Endothelial cell of umbilical vein (primary cell): ENCODE results near the gene CBLB. TPM values are rescaled to one million over a fixed set of nuclear protein-coding genes. Genes with fewer than 3 reads are reported as not detected.

Experiments used
- BruUV-seq: library from RNA; stranded (reverse); fragments of 400-500 nt; replicated peaks from 2 replicates; lab custom pipeline; 2021; lab: Mats Ljungman, UMichigan
- CTCF ChIA-PET: fragments of 300-600, 350-600 bp; sonication (Branson Sonifier 250); formaldehyde crosslinking; loops from one replicate; lab custom pipeline; 2021; ENCODE audit warnings: antibody characterized with exemption, inconsistent platforms; lab: Charles Lee
- POLR2A ChIA-PET: fragments of 300-600, 350-600 bp; sonication (Branson Sonifier 250); formaldehyde crosslinking; loops from one replicate; lab custom pipeline; 2021; ENCODE audit warnings: antibody characterized with exemption, inconsistent platforms; lab: Charles Lee
- DNase-seq: peaks from one replicate; pipeline ENCODE4 v3.0.0-alpha.2; 2011; ENCODE audit warnings: low read depth, low spot score
- FAIRE-seq: peaks from 2 replicates; lab custom pipeline; 2011; peaks lifted over from hg19 to GRCh38; lab: Jason Lieb, UNC
- H2AFZ ChIP-seq: 2 replicates; pipeline ENCODE4 v1.6.0; 2012; ENCODE audit warnings: low read depth, low read length, control low read depth, inconsistent platforms
- H3K27ac ChIP-seq: 2 replicates; pipeline ENCODE4 v1.5.1; 2011; ENCODE audit warnings: low read depth, mild to moderate bottlenecking, control low read depth, low read length, moderate library complexity; ENCODE audit not compliant: insufficient read depth
- H3K27me3 ChIP-seq, 2 experiments: 2 replicates each; pipeline versions ENCODE4 v1.6.0 to v1.6.1; 2011; ENCODE audit warnings: low read length in 2 of 2, mixed read lengths in 1 of 2; ENCODE audit not compliant: control insufficient read depth in 2 of 2, insufficient read depth in 2 of 2
- H3K36me3 ChIP-seq, 2 experiments: 2 replicates in 1 of 2; 3 replicates in 1 of 2; pipeline ENCODE4 v1.5.1; 2011; ENCODE audit warnings: low read length in 2 of 2, mild to moderate bottlenecking in 1 of 2, moderate library complexity in 1 of 2; ENCODE audit not compliant: control insufficient read depth in 2 of 2, insufficient read depth in 2 of 2; ENCODE audit errors: extremely low read depth in 1 of 2
- H3K4me1 ChIP-seq: 3 replicates; pipeline ENCODE4 v1.5.1; 2011; ENCODE audit warnings: mild to moderate bottlenecking, low read length; ENCODE audit not compliant: control insufficient read depth, insufficient read depth; ENCODE audit errors: extremely low read depth
- H3K4me2 ChIP-seq: 2 replicates; pipeline ENCODE4 v1.6.1; 2011; ENCODE audit warnings: low read length, control low read depth, mixed read lengths; ENCODE audit not compliant: insufficient read depth
- H3K4me3 ChIP-seq, 3 experiments: fragments of 200-600 bp in 1 of 3; sonication (generic), shearing (Covaris generic) in 1 of 3; replicated peaks in 1 of 3; 2 replicates each; pipeline ENCODE4 v1.5.1; 2011 to 2016; ENCODE audit warnings: control low read depth in 3 of 3, low read length in 3 of 3, mild to moderate bottlenecking in 2 of 3, inconsistent platforms in 1 of 3, low read depth in 1 of 3, moderate library complexity in 1 of 3; ENCODE audit not compliant: insufficient read depth in 1 of 3
- H3K79me2 ChIP-seq: 2 replicates; pipeline ENCODE4 v1.6.0; 2012; ENCODE audit warnings: low read length, inconsistent platforms; ENCODE audit not compliant: control insufficient read depth, insufficient read depth
- H3K9ac ChIP-seq: replicated peaks from 2 replicates; pipeline ENCODE3; 2011; ENCODE audit warnings: low read length, control low read depth; ENCODE audit not compliant: insufficient read depth; ENCODE audit errors: extremely low read depth
- H3K9me1 ChIP-seq: replicated peaks from 3 replicates; pipeline ENCODE4 v1.6.0; 2011; ENCODE audit warnings: mild to moderate bottlenecking, low read length; ENCODE audit not compliant: control insufficient read depth, insufficient read depth; ENCODE audit errors: extremely low read depth
- H3K9me3 ChIP-seq: replicated peaks from 2 replicates; pipeline ENCODE4 v1.5.1; 2012; ENCODE audit warnings: low read length, inconsistent platforms; ENCODE audit not compliant: control insufficient read depth, insufficient read depth
- H4K20me1 ChIP-seq: replicated peaks from 2 replicates; pipeline ENCODE3; 2011; ENCODE audit warnings: mild to moderate bottlenecking, low read length; ENCODE audit not compliant: control insufficient read depth, insufficient read depth; ENCODE audit errors: extremely low read depth
- CTCF ChIP-seq, 2 donors: IDR thresholded peaks; 1 replicate in 1 of 2; 2 replicates in 1 of 2; pipeline ENCODE4 v1.5.1; 2011; ENCODE audit warnings: low read length in 2 of 2, mild to moderate bottlenecking in 2 of 2, moderate library complexity in 2 of 2, control low read depth in 1 of 2, inconsistent platforms in 1 of 2, low read depth in 1 of 2; ENCODE audit not compliant: insufficient read depth in 1 of 2; ENCODE audit errors: extremely low read depth in 1 of 2
- EZH2 ChIP-seq: IDR thresholded peaks from 2 replicates; pipeline ENCODE4 v1.6.1; 2012; ENCODE audit warnings: borderline replicate concordance, low read depth, mild to moderate bottlenecking, moderate library complexity, low read length, inconsistent platforms; ENCODE audit not compliant: severe bottlenecking
- FOS ChIP-seq: IDR thresholded peaks from 2 replicates; pipeline ENCODE4 v1.6.1; 2011; ENCODE audit warnings: mild to moderate bottlenecking, low read length, moderate library complexity, borderline replicate concordance; ENCODE audit not compliant: insufficient read depth
- GATA2 ChIP-seq: IDR thresholded peaks from 2 replicates; pipeline ENCODE4 v1.7.0; 2011; ENCODE audit warnings: low read depth, mild to moderate bottlenecking, moderate library complexity, mixed read lengths, low read length; ENCODE audit not compliant: insufficient read length, insufficient read depth
- JUN ChIP-seq: IDR thresholded peaks from 2 replicates; pipeline ENCODE4 v1.6.1; 2011; ENCODE audit warnings: borderline replicate concordance, low read depth; ENCODE audit not compliant: insufficient read length, insufficient read depth
- MAX ChIP-seq: IDR thresholded peaks from 2 replicates; pipeline ENCODE4 v1.6.1; 2011; ENCODE audit not compliant: insufficient read depth, insufficient read length
- MYC ChIP-seq: IDR thresholded peaks from one replicate; pipeline ENCODE4 v1.6.1; 2011; ENCODE audit warnings: mild to moderate bottlenecking, low read depth, low read length
- POLR2A ChIP-seq: IDR thresholded peaks from 2 replicates; pipeline ENCODE4 v1.6.1; 2012; ENCODE audit warnings: low read depth, mild to moderate bottlenecking, control low read depth, low read length
- POLR2AphosphoS5 ChIP-seq: IDR thresholded peaks from 2 replicates; pipeline ENCODE4 v1.6.1; 2012; ENCODE audit warnings: low read depth, mild to moderate bottlenecking, control low read depth, low read length, moderate library complexity; ENCODE audit not compliant: insufficient read depth
- dilution Hi-C: fragments of 300-500 bp; cut with MboI; formaldehyde crosslinking; loops from one replicate; pipeline ENCODE4 v1.15.0; 2019; ENCODE audit warnings: low sequenced_read_pairs; ENCODE audit not compliant: extremely low pct_ligation_motif_present
- intact Hi-C: fragments of 100-400 bp; cut with micrococcal nuclease; formaldehyde crosslinking; loops from one replicate; pipeline ENCODE4 v1.10.0; 2022
- polyA plus RNA-seq, 4 experiments: library from polyadenylated mRNA; depleted of rRNA in 3 of 4; stranded (reverse) in 3 of 4; unstranded in 1 of 4; fragments of >200 nt; gene quantifications; 2 replicates each; pipeline versions ENCODE4 v1.2.1 to v1.2.3, GENCODE V29; 2011 to 2012; ENCODE audit warnings: missing spikeins in 1 of 4
- total RNA-seq: library from RNA; stranded (reverse); gene quantifications from 2 replicates; pipeline ENCODE4 v1.2.3, GENCODE V29; 2021

CBLB gene
- total and polyA plus RNA-seq, 2 donors (not counting 3 experiments of a cell fraction or from before 2014, with no cell fraction given): 17.8 to 39.6 TPM

DNA sequence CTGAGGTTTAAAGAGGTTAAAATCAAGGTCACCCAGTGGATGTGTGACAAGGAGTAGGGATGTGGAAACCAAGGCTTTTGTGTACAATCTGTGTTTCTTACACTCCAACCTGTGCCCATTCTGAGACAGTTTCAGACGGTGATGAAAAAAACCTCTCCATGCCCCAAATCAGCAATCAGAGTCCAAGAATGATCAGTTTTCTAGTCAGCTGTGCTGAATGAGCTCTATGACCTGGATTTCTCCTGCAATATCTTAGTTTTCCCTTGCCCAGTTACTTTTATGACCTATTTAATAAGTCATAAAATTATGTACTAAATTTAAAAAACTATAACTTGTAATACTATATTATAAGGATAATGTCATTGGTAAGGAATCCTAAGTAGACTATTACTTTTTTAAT, 37.5 kb upstream of the CBLB start:
- H3K4me2 ChIP-seq: no peak overlapping the region
- CTCF ChIA-PET: no interaction called here
- peaks cover 10% of the 10 kb centered on the region for H3K4me1 ChIP-seq
- H3K27me3 ChIP-seq: no peaks in the 10 kb centered on the region
- H3K27ac ChIP-seq: no peak overlapping the region
- H3K4me3 ChIP-seq: no peak overlapping the region
- POLR2A ChIA-PET: no interaction called here
- TF ChIP-seq POLR2AphosphoS5 (no peak), CTCF (IDR thresholded peaks at IDR 0.05; ENCODE audit: extremely low read depth in 1 of 2, insufficient read depth in 1 of 2, low read depth in 1 of 2, low read length in 2 of 2) (no peak), MAX (no peak), POLR2A (no peak), JUN (no peak), MYC (no peak), EZH2 (no peak), GATA2 (no peak), FOS (no peak)
- BruUV-seq: no TSS peak
- dilution Hi-C loops: no loop called here
- H2AFZ ChIP-seq: no peak overlapping the region
- H4K20me1 ChIP-seq: no peaks in the 10 kb centered on the region
- H3K9ac ChIP-seq: no peak overlapping the region
- H3K9me3 ChIP-seq: no peaks in the 10 kb centered on the region
- H3K79me2 ChIP-seq: no peaks in the 10 kb centered on the region
- FAIRE-seq (no peak), DNase-seq (no peak)
- H3K9me1 ChIP-seq: no peaks in the 10 kb centered on the region
- no peaks in the 10 kb centered on the region for H3K36me3 ChIP-seq
- intact Hi-C loops: no loop called here
